Activated gamma-delta T cell treated with anti-CD3 and anti-CD28 coated beads, Interleukin-2, amount 50 U/mL, for 16 hours (primary cell): ENCODE results near the gene EDEM2.
"Not testable (repeated sequence)": the region's sequence is repeated elsewhere in the genome, so short reads cannot be mapped to it uniquely, and the experiment has no call there.

Experiments used
- DNase-seq: peaks from one replicate; pipeline ENCODE4 v3.0.0-alpha.2; 2020; ENCODE audit warnings: low read depth

Gene EDEM2, protein sequence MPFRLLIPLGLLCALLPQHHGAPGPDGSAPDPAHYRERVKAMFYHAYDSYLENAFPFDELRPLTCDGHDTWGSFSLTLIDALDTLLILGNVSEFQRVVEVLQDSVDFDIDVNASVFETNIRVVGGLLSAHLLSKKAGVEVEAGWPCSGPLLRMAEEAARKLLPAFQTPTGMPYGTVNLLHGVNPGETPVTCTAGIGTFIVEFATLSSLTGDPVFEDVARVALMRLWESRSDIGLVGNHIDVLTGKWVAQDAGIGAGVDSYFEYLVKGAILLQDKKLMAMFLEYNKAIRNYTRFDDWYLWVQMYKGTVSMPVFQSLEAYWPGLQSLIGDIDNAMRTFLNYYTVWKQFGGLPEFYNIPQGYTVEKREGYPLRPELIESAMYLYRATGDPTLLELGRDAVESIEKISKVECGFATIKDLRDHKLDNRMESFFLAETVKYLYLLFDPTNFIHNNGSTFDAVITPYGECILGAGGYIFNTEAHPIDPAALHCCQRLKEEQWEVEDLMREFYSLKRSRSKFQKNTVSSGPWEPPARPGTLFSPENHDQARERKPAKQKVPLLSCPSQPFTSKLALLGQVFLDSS

DNA sequence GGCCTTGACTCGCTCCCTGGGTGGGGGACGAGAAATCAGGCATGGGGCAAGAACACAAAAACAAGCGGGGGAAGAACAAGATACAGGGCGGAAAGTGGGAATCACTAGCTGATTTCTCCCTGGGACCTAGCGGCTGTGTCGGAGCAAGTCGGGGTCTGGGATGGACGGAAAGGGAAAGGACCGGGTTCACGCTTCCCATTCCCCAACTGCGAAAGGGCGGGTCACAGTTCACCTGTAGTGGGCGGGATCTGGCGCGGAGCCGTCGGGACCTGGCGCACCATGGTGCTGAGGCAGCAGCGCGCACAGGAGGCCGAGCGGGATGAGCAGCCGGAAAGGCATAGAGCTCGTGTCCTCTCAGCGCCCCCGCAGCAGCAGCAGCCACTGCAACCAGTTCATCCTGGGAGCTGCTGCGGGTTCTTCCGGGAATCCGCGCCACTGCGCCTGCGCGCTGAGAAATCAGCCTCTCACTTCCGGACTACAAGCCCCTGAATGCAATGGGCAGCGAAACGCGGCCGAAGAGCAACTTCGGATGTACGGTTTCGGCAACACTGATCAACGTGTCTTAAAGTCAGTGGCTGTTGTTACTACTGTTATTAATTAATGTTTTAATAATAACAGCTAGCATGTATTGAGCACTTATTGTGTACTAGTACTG, at the start of gene EDEM2:
EDEM2 (minus strand) TSS at position 417 of the 655 bp plus-strand sequence; CDS start at position 339, 78 bp downstream.
- DNase-seq, result peak; percentile 90

DNA sequence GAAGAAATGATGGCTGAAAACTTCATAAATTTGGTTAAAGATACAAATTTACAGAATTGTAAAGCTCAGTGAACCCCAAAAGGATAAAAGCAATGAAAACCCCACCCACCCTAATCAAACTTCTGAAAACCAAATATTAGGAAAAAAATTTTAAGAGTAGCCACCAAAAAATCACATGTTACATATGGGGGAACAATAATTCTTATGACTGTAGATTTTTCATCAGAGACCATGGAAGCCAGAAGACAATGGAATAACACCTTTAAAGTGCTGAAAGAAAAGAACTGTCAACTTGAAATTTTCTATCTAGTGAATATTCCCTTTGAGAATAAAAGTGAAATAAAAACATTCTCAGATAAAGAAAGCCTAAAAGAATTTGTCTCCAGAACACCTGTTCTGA, 49.2 kb upstream of the EDEM2 start:
- no peak for DNase-seq

DNA sequence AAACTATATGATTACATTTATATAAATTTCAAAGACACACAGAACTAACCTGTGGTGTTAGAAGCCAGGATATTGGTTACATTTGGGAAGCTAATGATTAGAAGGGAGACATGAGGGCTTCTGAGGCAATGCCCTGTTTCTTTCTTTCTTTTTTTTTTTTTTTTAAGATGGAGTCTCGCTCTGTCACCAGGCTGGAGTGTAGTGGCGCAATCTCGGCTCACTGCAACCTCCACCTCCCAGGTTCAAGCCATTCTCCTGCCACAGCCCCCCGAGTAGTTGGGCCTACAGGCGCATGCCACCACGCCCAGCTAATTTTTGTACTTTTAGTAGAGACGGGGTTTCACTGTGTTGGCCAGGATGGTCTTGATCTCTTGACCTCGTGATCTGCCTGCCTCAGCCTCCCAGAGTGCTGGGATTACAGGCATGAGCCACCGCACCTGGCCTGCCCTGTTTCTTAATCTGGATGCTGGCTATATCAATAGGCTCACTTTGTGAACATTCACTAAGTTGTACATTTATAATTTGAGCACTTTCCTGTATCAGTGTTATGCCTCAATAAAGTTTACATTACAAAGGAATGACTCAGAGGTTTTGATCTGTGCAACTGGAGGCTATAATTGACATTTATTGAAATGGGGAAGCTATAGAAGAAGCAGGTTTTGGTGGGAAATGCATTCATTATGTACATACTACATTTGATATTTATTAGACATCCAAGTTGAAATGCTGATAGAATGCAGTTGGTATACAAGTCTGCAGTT, 46.1 kb upstream of the EDEM2 start:
- not testable (repeated sequence) for DNase-seq

DNA sequence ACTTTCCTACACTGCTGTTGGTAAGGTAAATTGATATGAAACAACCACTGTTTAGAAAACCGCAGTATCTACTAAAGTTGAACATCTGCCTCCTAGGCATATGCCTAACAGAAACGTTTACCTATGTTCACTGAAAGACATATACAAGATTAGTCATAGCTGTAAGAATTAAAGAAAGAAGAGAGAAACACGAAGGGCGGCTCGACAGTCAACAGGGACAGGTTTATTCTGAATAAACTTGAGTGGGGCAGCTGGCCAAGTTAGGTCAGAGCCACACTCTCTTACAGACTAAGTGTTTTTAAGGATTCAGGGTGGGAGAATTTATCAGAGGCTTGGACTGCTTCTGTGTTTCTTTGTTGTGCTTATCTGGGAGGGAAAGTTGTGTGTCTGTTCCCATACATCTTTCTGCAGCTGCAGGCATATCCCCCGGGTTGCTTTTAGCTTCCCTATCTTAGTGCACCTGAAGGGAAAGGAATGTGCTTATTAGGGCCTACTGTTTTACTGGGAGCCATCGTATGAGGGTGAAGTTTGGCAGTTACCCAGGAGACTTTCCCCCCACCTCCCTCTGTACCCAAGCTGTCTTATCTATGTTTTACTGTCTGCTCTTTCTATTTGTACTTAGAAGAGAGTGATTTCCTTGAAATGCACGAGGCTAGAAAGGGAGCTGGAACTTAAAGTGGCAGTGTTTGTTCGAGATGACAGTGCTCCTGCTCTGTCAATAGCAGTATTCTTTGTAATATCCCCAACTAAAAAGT, 45.2 kb upstream of the EDEM2 start:
- DNase-seq, result no peak

DNA sequence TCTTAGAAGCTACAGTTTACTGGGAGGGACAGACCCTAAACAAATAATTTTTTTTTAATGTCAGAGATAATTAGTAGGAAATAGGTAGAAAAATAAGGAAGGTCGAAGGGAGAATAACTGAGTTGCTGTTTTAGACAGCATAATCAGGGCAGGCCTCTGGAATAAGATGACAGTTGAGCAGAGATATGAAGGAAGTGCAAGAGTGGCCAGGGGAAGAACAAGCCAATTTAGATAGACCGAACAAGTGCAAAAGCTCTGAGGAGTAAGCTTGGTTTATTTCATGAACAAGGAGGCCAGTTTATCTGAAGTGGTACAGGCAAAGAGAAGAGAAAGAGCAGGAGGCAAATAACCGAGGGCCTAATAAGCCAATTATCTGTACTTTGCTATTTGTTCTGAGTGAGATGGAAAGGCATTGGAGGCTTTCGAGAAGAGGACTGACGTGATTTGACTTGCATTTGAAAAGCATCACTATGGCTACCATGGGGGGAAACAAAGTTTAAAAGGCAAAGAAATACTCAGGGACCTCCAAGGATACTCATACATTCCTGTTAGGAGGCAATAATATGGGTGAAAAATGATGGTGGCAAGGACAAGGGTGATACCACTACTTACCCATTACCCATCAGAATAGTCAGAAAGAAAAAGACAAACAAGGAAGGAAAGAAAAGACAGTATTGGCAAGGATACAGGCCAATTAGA, 44.4 kb upstream of the EDEM2 start:
- no peak for DNase-seq

DNA sequence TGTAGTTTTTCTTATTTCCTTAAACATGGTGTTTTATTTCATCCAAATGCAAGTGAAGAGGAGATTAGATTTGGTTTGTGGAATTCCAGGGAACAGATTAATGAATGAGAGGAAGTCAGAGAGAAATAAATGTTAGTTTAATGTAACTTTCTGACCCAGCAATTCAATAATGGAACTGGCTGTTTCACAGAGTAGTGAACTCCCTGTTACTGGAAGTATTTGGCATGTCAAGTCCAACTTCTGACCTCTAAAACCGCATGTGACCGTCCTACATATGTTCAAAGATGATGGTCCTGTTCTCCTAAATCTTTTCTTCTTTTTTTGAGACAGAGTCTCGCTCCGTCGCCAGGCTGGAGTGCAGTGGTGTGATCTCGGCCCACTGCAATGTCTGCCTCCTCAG, 43.4 kb upstream of the EDEM2 start:
- no peak for DNase-seq

DNA sequence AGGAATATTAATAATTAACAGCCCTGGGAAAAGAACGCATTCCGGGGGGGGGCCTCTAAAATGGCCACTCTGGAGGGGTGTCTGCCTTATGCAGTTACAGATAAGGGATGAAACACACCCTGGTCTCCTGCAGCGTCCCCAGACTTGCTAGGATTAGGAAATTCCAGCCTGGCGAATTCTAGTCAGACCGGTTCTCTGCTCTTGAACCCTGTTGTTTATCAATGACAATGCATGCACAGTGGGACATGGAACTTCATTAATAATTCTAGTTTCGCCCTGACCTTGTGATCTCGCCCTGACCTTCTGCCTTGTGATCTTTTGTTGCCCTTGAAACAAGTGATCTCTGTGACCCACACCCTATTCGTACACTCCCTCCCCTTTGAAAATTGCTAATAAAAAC, 42.1 kb upstream of the EDEM2 start:
- not testable (repeated sequence) for DNase-seq

DNA sequence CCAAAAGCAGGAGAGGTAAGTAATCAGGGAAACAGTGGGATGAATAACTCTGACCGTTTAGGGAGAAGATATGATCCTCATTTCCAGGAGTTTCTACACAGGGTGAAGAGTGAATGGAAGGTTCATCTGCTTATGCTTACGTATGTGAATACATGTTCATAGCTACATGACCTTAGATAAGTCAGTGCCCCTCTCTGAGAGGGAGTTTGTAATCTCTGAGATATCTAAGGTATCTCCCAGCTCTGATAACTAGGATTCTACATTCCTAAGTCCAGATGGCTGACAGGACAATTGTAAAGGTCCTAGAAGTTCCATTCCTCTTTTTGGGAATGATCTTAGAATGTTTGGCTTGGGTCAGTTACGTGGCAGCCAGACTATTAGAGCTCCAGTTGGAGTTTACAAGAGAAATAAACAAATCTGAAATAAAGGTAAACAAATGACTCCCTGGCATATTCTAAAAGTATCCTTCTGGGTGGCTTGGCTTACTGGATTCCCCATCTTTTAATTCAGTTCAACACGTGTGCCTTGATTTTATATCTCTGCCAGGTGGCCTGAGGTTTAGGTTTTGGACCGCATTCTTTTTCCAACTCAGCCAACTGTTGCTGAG, 40.6 kb upstream of the EDEM2 start:
- DNase-seq, result no peak

DNA sequence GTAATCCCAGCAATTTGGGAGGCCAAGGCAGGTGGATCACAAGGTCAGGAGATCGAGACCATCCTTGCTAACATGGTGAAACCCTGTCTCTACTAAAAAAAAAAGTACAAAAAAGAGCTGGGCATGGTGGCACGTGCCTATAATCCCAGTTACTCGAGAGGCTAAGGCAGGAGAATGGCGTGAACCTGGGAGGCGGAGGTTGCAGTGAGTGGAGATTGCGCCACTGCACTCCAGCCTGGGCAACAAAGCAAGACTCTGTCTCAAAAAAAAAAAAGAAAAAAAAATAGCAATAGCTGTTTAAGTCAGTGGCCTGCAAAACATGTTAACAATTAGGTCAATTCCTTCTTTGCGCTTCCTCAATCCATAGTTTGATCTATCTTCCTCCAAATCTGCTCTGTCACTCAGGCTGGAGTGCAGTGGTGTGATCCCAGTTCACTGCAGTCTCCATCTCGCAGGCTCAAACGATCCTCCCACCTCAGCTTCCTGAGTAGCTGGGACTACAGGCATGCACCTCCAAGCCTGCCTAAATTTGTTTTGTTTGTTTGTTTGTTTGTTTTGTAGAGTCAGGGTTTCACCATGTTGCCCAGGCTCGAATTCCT, 39.7 kb upstream of the EDEM2 start:
- not testable (repeated sequence) for DNase-seq

DNA sequence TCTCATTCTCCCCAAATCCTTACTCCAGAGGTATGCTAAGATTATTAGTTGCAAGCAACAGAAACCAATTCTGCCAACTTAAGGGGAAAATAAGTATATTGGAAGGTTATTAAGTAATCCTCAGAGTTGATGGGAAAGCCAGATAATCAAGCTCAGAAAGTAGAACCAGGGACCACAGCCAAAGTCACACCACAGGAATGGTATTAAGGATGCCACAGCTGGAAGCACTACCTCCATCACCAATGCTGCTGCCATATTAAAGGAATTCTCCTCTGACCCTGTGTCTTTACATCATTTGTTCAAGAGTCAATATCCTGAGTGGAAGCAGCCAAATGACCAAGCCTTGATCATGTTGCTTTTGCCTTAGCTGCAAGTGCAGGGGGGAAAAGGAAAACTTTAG, 34.6 kb upstream of the EDEM2 start:
- no peak for DNase-seq

DNA sequence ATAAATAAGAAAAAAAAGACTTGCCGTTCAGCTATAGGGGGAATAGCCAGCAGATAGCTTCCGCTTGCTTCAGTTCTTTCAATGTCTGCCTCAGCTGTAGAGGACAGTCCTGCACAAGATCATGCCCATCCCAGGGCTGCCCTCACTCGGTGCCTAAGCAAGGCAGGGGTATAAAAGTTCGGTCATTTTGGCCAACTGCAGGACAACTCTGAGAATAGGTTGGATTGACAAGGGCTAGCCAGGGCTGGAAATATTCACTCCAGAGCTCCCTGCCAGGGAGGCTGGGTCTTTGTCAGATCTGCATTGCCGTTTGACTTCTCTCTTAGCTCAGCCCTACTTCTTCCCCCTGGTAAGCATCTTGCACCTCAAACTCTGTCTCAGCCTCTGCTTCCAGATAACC, 33.1 kb upstream of the EDEM2 start:
- DNase-seq, result no peak

DNA sequence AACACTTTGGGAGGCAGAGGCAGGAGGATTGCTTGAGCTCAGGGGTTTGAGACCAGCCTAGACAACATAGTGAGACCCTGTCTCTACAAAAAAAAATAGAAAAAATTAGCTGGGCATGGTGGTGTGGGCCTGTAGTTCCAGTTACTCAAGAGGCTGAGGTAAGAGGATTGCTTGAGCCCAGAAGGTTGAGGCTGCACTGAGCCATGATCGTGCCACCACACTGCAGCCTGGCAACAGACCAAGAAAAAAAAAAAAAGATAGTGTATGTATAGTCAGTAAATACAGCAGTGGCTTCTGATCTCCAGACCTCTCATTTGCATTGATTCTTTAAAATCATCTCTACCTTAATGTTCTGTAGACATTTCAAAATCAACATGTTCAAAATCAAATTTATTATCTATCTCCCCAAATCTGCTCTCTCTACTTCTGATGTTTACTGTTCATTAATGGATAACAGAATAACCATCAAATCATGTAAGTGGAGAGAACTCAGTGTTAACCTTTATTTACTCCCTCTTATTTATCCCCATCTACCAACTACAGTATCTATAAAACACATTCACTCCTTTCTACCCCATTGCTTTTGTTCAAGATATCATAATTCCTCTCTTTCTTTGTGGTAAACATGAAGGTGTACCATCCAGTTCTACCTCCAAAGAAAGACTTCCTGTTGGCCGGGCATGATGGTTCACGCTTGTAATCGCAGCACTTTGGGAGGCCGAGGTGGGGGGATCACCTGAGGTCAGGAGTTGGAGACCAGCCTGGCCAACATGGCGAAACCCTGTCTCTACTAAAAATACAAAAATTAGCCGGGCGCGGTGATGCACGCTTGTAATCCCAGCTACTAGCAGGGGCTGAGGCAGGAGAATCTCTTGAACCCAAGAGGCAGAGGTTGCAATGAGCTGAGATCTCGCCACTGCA, 32.4 kb upstream of the EDEM2 start:
- DNase-seq, result no peak

DNA sequence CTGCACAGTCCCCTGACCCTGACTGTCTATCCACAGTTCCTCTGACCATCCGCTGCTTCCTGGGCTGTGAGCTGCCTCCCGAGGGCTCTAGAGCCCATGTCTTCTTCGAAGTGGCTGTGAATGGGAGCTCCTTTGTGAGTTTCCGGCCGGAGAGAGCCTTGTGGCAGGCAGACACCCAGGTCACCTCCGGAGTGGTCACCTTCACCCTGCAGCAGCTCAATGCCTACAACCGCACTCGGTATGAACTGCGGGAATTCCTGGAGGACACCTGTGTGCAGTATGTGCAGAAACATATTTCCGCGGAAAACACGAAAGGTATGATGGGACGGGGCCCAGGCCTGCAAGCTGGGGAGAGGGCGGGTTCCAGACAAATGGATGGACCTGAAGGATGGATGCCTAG, 29.0 kb upstream of the EDEM2 start:
- no peak for DNase-seq

DNA sequence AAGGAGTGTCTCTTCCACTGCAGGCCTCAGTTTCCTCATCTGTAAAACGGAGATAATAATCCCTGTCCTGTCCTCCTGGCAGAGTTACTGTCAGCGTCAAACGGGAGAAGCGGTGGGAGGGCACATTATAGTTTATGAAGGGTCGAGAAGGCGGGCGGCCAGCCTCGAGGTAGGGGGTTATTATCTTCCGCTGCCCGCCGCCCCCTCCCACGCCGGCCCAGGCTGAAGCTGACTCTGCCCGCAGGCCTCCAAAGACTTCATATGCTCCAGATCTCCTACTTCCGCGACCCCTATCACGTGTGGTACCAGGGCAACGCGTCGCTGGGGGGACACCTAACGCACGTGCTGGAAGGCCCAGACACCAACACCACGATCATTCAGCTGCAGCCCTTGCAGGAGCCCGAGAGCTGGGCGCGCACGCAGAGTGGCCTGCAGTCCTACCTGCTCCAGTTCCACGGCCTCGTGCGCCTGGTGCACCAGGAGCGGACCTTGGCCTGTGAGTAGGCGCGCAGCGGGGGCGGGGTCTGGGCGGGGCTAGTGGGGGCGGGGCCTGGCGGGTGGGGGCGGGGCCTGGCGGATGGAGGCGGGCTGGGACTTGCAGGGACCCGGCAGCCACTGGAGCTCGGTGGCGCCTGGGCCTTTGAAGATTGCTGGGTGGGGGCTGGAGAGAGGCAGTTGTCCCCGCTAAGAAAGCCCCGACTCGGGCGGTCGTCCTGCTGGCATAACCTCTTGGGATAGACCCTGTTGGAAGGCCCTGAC, 27.5 kb upstream of the EDEM2 start:
- DNase-seq, result no peak

DNA sequence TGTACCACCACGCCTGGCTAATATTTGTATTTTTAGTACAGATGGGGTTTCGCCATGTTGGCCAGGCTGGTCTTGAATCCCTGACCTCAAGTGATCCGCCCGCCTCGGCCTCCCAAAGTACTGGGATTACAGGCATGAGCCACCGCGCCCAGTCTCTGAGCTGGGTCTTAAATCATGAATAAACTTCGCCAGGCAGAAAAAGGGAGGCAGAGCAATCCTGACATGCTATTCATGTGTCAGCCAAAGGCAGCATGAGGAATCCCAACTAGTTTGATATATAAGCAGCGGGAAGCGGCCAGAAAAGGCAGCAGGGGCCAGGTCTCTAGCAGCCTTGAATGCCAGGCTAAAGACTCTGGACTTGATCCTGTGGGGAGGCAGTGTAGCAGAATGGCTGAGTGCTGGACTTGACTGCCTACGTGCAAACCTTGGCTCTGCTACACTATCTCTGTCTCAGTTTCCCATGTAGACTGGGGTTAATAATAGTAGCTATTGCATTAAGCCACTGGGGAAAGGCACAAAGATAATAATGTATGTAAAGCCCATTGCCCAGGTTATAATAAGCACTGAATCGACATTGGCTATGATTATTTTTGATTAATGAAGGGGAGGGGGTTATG, 26.5 kb upstream of the EDEM2 start:
- no peak for DNase-seq

DNA sequence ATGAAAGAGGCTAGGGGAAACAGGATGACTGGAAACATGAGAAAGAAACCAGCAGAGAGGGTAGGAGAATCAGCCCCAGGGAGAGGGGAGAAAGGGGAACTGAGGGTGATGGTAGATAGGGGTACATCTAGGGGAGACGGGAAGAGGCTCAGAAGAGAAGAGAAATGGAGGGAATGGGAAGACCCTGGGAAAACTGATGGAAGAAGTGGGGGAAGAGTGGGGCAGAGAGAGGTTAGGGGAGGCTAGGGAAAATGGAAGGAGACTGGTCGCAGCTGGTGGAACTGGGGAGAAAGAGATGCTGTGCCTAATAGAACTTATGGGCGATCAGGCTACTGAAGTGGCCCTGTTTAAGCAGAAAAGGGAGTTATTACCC, 25.3 kb upstream of the EDEM2 start:
- no peak for DNase-seq

DNA sequence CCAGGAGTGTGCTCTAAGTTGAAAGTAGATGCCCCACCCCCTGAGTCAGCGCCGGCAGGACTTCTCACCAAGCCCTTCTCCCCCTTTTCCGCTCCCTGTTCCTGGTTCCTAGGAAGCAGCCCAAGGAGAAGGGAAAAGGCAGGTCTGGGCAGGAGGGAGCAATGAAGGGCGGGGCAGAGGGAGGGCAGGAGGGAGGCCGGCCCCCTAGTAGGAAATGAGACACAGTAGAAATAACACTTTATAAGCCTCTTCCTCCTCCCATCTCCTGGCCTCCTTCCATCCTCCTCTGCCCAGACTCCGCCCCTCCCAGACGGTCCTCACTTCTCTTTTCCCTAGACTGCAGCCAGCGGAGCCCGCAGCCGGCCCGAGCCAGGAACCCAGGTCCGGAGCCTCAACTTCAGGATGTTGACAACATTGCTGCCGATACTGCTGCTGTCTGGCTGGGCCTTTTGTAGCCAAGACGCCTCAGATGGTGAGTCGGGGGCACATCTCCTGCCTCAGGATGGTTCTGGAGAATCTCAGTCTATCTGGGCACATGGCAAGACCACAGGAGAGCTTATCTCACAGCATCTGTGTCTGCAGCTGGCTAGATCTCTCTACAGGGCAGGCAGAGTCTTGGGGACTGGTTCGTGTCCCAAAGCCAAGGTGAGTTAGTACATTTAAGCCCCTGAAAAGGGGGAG, 24.8 kb upstream of the EDEM2 start, which contains the start of gene PROCR:
PROCR (plus strand) TSS at position 320 of the 681 bp plus-strand sequence; CDS start at position 403, 83 bp downstream.
- DNase-seq, result no peak

DNA sequence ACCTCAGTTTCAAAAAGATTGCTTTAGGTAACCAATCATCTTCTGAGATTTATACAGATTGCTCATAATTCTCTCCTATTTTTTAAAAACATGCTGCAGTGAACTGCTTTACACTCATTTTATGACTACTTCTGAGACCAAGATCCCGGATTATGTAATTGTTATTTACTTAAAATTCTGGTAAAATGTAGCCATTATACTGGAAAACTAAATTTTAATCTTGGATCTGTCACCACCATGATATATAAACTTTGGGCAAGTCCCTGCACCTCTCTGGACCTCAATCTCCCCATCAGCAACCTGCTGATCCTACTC, 24.3 kb upstream of the EDEM2 start:
- DNase-seq, result no peak
